ENCODE measurements around the gene MAP3K7.
"Not testable (repeated sequence)": the region's sequence is repeated elsewhere in the genome, so short reads cannot be mapped to it uniquely, and the experiment has no call there.

MAP3K7 gene

DNA sequence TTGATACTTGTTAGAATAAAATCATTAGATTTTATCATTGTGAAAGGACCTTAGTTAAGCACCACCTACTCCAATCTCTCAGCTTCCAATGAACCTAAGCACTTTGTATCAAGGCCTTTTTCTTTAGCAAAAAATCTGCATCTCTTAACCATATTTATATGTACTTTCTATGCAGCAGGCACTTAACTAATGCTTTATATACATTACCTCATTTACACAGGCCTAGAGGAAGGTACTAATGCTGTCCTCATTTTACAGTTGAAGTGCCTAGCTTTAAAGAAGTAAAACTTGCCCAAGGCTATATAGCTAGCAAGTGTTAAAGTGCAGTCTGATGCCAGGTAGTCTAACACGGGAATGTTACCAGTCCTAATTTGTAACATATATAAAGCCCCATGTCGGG is 14.0 kb downstream of the MAP3K7 start:
- POLR2A ChIA-PET, result interaction anchor here (1.4 kb wide), 1 partner anchor 14 kb away, joined by 8 read pairs; the partner anchor contains the start of gene MAP3K7
- CTCF ChIA-PET, result interaction anchor here (0.6 kb wide), 1 partner anchor 27 kb away, joined by 4 read pairs; no protein-coding TSS in a partner anchor
- no peak for DNase-seq (ENCODE audit: extremely low spot score)
- no peak for TF ChIP-seq NFRKB (IDR thresholded peaks at IDR 0.05)
- no peak for TF ChIP-seq LEF1 (IDR thresholded peaks at IDR 0.05; ENCODE audit: borderline replicate concordance)
- no peak for TF ChIP-seq CTBP1 (IDR thresholded peaks at IDR 0.05; ENCODE audit: borderline replicate concordance)

DNA sequence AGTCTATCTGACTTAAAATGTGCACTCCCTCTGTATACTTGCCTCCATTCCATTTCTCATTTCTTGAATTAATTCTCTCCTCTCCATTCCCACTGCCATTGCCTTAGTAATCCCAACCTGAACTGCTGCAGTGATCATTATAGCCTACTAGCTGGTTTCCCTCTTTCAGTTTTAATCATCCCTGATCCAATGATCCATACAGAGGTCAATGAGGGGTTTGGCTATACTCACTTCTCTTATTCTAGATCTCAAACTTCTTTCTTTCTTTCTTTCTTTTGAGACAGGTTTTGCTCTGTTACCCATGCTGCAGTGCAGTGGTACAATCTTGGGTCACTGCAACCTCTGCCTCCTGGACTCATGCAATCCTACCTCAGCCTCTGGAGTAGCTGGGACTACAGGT is 17.6 kb downstream of the MAP3K7 start:
- no peak for DNase-seq (ENCODE audit: extremely low spot score)
- TF ChIP-seq FOXM1 (IDR thresholded peaks at IDR 0.05; ENCODE audit: borderline replicate concordance) (no peak), CTBP1 (IDR thresholded peaks at IDR 0.05; ENCODE audit: borderline replicate concordance) (no peak), L3MBTL2 (conservative IDR thresholded peaks at IDR 0.05) (no peak), ZNF384 (IDR thresholded peaks at IDR 0.05) (no peak), SP1 (IDR thresholded peaks at IDR 0.05) (no peak), ARNT (IDR thresholded peaks at IDR 0.05) (no peak), TARDBP (IDR thresholded peaks at IDR 0.05) (no peak), SUZ12 (IDR thresholded peaks at IDR 0.05) (no peak), LEF1 (IDR thresholded peaks at IDR 0.05; ENCODE audit: borderline replicate concordance) (no peak), FOXK2 (IDR thresholded peaks at IDR 0.05) (no peak), ELF4 (IDR thresholded peaks at IDR 0.05) (no peak), BHLHE40 (IDR thresholded peaks at IDR 0.05; ENCODE audit: borderline replicate concordance) (no peak), FOXA1 (IDR thresholded peaks at IDR 0.05) (no peak), HDGF (IDR thresholded peaks at IDR 0.05; ENCODE audit: borderline replicate concordance) (no peak), NFRKB (IDR thresholded peaks at IDR 0.05) (no peak)
- TF ChIP-seq, protein P1, sequence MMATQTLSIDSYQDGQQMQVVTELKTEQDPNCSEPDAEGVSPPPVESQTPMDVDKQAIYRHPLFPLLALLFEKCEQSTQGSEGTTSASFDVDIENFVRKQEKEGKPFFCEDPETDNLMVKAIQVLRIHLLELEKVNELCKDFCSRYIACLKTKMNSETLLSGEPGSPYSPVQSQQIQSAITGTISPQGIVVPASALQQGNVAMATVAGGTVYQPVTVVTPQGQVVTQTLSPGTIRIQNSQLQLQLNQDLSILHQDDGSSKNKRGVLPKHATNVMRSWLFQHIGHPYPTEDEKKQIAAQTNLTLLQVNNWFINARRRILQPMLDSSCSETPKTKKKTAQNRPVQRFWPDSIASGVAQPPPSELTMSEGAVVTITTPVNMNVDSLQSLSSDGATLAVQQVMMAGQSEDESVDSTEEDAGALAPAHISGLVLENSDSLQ (IDR thresholded peaks at IDR 0.05), result no peak
- POLR2A ChIA-PET, result no interaction called here
- CTCF ChIA-PET, result interaction anchor here (0.6 kb wide), 1 partner anchor 1384 kb away, joined by 5 read pairs; no protein-coding TSS in a partner anchor

DNA sequence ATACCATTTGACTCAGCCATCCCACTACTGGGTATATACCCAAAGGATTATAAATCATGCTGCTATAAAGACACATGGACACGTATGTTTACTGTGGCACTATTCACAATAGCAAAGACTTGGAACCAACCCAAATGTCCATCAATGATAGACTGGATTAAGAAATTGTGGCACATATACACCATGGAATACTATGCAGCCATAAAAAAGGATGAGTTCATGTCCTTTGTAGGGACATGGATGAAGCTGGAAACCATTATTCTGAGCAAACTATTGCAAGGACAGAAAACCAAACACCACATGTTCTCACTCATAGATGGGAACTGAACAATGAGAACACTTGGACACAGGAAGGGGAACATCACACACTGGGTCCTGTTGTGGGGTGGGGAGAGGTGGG is 19.2 kb downstream of the MAP3K7 start:
- DNase-seq (ENCODE audit: extremely low spot score); CTCF ChIA-PET; POLR2A ChIA-PET: not testable (repeated sequence)

DNA sequence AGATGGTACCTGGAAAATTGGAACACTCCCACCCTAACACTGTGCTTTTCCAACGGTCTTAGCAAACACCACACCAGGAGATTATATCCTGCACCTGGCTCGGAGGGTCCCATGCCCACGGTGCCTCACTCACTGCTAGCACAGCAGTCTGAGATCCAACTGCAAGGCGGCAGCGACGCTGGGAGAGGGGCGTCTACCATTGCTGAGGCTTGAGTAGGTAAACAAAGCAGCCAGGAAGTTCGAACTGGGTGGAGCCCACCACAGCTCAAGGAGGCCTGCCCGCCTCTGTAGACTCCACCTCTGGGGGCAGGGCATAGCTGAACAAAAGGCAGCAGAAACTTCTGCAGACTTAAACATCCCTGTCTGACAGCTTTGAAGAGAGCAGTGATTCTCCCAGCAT is 24.5 kb downstream of the MAP3K7 start:
- CTCF ChIA-PET; DNase-seq (ENCODE audit: extremely low spot score); POLR2A ChIA-PET: not testable (repeated sequence)

DNA sequence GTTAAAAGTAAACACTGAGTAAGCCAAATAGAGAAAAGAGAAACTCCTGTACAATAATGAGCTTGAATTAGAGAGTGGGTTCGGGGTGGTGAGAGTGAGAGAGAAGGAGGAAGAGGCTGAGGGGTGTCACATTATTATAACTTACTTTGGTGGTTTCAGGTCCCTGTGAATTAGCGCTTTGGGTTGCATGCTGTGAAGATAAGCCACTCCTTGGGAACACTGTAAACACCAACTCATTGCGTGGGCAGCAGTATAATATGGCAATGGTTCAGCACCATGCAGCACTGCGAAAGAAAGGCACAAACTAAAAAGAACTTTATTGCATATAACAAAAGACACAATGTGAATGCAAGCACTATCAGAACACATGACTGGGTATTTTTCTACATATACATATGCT is 26.9 kb downstream of the MAP3K7 start:
- CTCF ChIA-PET, result no interaction called here
- DNase-seq (ENCODE audit: extremely low spot score), result no peak
- TF ChIP-seq, protein P1 (IDR thresholded peaks at IDR 0.05), result no peak
- TF ChIP-seq ELF4 (IDR thresholded peaks at IDR 0.05) (no peak), FOXA1 (IDR thresholded peaks at IDR 0.05) (no peak), ARNT (IDR thresholded peaks at IDR 0.05) (no peak), TARDBP (IDR thresholded peaks at IDR 0.05) (no peak), ZNF384 (IDR thresholded peaks at IDR 0.05) (no peak), L3MBTL2 (conservative IDR thresholded peaks at IDR 0.05) (no peak), NFRKB (IDR thresholded peaks at IDR 0.05) (no peak), HDGF (IDR thresholded peaks at IDR 0.05; ENCODE audit: borderline replicate concordance) (no peak), FOXM1 (IDR thresholded peaks at IDR 0.05; ENCODE audit: borderline replicate concordance) (no peak)
- POLR2A ChIA-PET, result no interaction called here

DNA sequence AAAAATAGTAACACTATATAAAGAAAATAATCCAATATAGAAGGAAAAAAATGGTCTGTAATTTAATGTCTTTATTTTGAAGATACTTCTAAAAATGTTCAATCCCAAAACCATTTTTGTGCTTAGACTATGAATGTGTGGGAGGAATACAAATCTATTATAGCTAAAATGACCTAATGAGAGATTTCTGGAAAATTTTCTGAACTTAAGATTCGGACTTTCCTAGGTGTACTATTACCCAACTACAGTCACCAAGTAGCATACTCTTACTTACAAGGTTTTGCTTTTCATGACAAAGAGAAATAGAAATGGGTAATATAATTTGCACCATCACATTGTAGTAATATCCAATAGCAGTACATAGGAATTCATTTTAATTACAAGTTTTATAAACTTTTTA is 29.9 kb downstream of the MAP3K7 start:
- TF ChIP-seq FOXK2 (IDR thresholded peaks at IDR 0.05) (no peak), L3MBTL2 (conservative IDR thresholded peaks at IDR 0.05) (no peak), HDGF (IDR thresholded peaks at IDR 0.05; ENCODE audit: borderline replicate concordance) (no peak), BHLHE40 (IDR thresholded peaks at IDR 0.05; ENCODE audit: borderline replicate concordance) (no peak)
- ChIA-PET POLR2A (no interaction called here), CTCF (no interaction called here)
- DNase-seq (ENCODE audit: extremely low spot score), result no peak

DNA sequence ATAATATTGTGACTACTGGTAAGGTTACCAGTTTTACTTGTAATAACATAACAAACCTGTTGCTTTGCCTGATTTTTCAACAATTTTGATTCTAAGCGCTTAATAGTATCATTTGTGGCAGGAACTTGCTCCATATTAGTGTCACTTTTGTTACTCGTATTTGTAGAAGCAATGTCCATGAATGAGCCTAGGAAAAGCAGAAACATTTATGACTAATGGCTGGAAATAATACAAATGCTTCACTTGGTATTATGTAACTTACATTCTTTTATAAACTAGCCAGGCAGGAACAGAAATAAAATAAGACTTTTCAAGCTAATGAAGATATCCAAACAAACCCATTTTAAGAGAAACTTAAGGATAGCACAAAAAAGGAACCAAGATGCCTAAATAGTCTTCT is 38.9 kb downstream of the MAP3K7 start:
- ChIA-PET CTCF (no interaction called here), POLR2A (no interaction called here)
- DNase-seq (ENCODE audit: extremely low spot score), result no peak
- TF ChIP-seq ARNT (IDR thresholded peaks at IDR 0.05), result no peak
- no peak for TF ChIP-seq FOXA1 (IDR thresholded peaks at IDR 0.05)
- no peak for TF ChIP-seq NFRKB (IDR thresholded peaks at IDR 0.05)
- TF ChIP-seq CTBP1 (IDR thresholded peaks at IDR 0.05; ENCODE audit: borderline replicate concordance), result no peak
- TF ChIP-seq FOXK2 (IDR thresholded peaks at IDR 0.05), result no peak
- no peak for TF ChIP-seq TARDBP (IDR thresholded peaks at IDR 0.05)
- no peak for TF ChIP-seq BHLHE40 (IDR thresholded peaks at IDR 0.05; ENCODE audit: borderline replicate concordance)
- TF ChIP-seq FOXM1 (IDR thresholded peaks at IDR 0.05; ENCODE audit: borderline replicate concordance), result no peak
- no peak for TF ChIP-seq ZNF384 (IDR thresholded peaks at IDR 0.05)
- TF ChIP-seq LEF1 (IDR thresholded peaks at IDR 0.05; ENCODE audit: borderline replicate concordance), result no peak
- no peak for TF ChIP-seq SP1 (IDR thresholded peaks at IDR 0.05)
- TF ChIP-seq L3MBTL2 (conservative IDR thresholded peaks at IDR 0.05), result no peak
- TF ChIP-seq SUZ12 (IDR thresholded peaks at IDR 0.05), result no peak
- TF ChIP-seq, protein P1 (IDR thresholded peaks at IDR 0.05), result no peak
- no peak for TF ChIP-seq HDGF (IDR thresholded peaks at IDR 0.05; ENCODE audit: borderline replicate concordance)
- no peak for TF ChIP-seq ELF4 (IDR thresholded peaks at IDR 0.05)

All from HEK293T (cell line).